ENCODE data around the gene CRTC1. TPM values are rescaled to one million over a fixed set of nuclear protein-coding genes. Genes with fewer than 3 reads are reported as not detected.

CRTC1 gene
- total and polyA plus RNA-seq, 11 donors, result 3.8 to 10.2 (median 7.2) TPM

DNA sequence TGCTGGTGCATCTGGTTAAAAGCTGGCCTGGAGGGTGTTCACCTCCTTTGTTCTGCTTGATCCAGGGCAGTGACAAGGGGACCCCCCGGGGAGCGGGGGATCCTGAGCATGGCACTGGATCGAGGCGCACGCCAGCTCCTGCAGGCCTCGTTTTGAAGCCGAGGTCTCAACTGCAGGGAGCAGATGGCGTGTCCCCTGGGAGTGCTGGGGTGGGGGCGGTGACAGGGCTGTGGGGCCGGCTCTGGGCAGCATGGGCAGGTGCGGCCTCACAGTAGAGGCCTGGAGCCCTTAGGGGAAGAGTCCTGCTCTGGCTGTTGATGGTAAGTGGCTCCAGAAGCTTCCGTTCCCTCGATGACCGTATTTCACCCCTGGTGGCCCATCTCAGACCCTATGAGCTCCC is 51.8 kb downstream of the CRTC1 start:
- 90 to 97% (median 95%) methylated on average over 8 to 14 of the region's 14 CpGs for WGBS, 4 donors
- no peak overlapping the region for H3K4me3 ChIP-seq
- TF ChIP-seq POLR2A (IDR thresholded peaks at IDR 0.05), result no peak
- TF ChIP-seq, protein P1, sequence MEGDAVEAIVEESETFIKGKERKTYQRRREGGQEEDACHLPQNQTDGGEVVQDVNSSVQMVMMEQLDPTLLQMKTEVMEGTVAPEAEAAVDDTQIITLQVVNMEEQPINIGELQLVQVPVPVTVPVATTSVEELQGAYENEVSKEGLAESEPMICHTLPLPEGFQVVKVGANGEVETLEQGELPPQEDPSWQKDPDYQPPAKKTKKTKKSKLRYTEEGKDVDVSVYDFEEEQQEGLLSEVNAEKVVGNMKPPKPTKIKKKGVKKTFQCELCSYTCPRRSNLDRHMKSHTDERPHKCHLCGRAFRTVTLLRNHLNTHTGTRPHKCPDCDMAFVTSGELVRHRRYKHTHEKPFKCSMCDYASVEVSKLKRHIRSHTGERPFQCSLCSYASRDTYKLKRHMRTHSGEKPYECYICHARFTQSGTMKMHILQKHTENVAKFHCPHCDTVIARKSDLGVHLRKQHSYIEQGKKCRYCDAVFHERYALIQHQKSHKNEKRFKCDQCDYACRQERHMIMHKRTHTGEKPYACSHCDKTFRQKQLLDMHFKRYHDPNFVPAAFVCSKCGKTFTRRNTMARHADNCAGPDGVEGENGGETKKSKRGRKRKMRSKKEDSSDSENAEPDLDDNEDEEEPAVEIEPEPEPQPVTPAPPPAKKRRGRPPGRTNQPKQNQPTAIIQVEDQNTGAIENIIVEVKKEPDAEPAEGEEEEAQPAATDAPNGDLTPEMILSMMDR (IDR thresholded peaks at IDR 0.05), result no peak
- H3K27ac ChIP-seq, result no peak overlapping the region
- H3K9me3 ChIP-seq, result no peaks in the 10 kb centered on the region
- H3K4me1 ChIP-seq, result peaks cover 3 to 15% (median 11%) of the 10 kb centered on the region in 12 donors
- ATAC-seq (no peak), DNase-seq (no peak)
- H3K36me3 ChIP-seq, result no peaks in the 10 kb centered on the region
- H3K27me3 ChIP-seq, result no peaks in the 10 kb centered on the region
- intact Hi-C loops (cut with DNase I), result no loop called here

DNA sequence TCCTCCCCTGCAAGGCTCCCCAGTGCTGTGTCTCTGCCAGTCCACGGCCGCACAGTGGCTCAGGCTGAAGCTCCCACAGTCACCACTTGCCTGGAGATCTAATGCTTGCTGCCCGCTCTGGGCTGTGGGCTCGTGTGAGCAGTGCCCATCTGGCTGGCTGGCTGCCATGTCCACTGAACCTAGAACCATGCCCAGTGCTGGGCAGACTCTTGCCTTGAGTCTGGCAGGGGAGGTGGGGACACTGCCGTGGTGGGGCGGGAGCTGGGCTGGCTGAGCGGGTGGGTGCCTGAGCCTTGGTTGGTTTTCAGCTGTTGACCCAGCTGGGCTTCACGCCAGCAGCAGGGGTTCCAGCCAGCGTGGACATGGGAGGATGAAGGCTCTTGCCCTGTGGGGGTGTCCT is 52.3 kb downstream of the CRTC1 start:
- 80 to 99% (median 89%) methylated on average over 7 to 9 of the region's 9 CpGs for WGBS, 4 donors
- no peak for DNase-seq

DNA sequence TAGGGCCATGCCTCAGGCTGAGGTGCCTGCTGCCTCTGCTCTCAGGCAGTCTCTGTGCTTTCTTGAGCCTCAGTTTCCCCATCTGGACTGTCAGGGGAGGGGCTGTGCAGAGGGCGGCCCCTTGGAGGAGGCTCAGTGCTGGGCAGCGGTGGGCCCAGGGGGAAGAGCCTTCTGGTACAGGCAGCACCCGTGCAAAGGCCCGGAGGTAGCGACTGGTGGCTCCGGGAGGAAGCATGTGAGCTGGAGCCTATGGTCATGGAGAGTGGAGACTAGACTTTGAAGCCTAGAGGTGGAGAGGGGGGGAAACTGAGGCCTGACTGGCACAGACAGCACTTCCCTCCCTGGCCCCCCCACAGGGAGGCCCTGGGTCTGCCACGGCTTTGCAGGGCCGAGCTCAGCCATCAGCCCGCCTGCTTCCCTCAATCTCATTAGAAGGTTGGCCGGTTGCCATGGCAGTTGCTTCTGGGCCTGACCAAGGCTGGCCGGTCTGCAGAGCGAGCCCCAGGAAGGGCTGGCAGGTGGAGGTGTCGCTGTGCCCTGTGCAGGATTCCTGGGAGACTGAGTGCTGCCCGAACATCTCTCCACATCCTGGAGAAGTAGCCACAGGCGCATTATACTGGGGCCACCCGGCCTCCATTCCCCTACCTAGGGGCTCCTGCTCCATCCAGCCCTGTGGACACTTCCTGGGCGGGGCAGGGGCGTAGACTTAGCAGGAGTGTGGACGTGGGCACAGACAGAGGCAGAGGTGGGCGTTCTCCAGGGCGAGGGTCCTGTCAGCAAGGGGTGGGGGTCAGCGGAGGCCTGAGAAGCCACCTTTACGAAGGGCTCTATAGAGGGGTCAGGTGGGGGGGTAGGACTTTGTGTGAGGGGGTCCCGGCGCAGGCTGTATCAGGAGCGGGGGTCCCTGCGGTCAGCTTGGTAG is 53.2 kb downstream of the CRTC1 start:
- no peak for DNase-seq
- intact Hi-C loops (cut with DNase I), result no loop called here

More for the DNA sequence above, 52.3 kb downstream of the CRTC1 start:
- H3K9me3 ChIP-seq, result no peaks in the 10 kb centered on the region
- H3K27me3 ChIP-seq, result no peaks in the 10 kb centered on the region
- H3K27ac ChIP-seq, result no peak overlapping the region
- peaks cover 3 to 17% (median 11%) of the 10 kb centered on the region in 12 donors for H3K4me1 ChIP-seq
- ATAC-seq, result no peak
- no peaks in the 10 kb centered on the region for H3K36me3 ChIP-seq
- no peak overlapping the region for H3K4me3 ChIP-seq
- TF ChIP-seq, protein P1 (IDR thresholded peaks at IDR 0.05), result no peak
- no peak for TF ChIP-seq POLR2A (IDR thresholded peaks at IDR 0.05)
- intact Hi-C loops (cut with DNase I), result no loop called here

More for the DNA sequence above, 53.2 kb downstream of the CRTC1 start:
- no peak for ATAC-seq
- H3K4me1 ChIP-seq, result peaks cover 3 to 26% (median 18%) of the 10 kb centered on the region in 12 donors
- TF ChIP-seq, protein P1 (IDR thresholded peaks at IDR 0.05), result no peak
- TF ChIP-seq POLR2A (IDR thresholded peaks at IDR 0.05), result no peak
- H3K27ac ChIP-seq, result no peak overlapping the region
- no peak overlapping the region for H3K4me3 ChIP-seq
- H3K36me3 ChIP-seq, result no peaks in the 10 kb centered on the region
- 83 to 87% (median 85%) methylated on average over 22 to 27 of the region's 27 CpGs for WGBS, 4 donors
- H3K27me3 ChIP-seq, result no peaks in the 10 kb centered on the region
- H3K9me3 ChIP-seq, result no peaks in the 10 kb centered on the region

All from heart left ventricle (tissue), 16 donors.